Liver (tissue), 9 donors: ENCODE results near the gene RAB34. TPM values are rescaled to one million over a fixed set of nuclear protein-coding genes. Genes with fewer than 3 reads are reported as not detected.

ENCODE experiments used
- DNase-seq: peaks from one replicate; pipeline ENCODE4 v3.0.0-alpha.2; 2017; ENCODE audit warnings: low spot score
- H3K27ac ChIP-seq, 2 donors: one replicate each; pipeline ENCODE4 v1.7.0; 2013; ENCODE audit warnings: inconsistent platforms in 2 of 2, low read length in 2 of 2, control low read depth in 1 of 2, low read depth in 1 of 2, mild to moderate bottlenecking in 1 of 2
- H3K27me3 ChIP-seq, 4 donors: one replicate each; pipeline versions ENCODE4 v1.6.1 to v1.7.0; 2013; ENCODE audit warnings: low read length in 3 of 4, inconsistent platforms in 1 of 4, mild to moderate bottlenecking in 1 of 4, moderate library complexity in 1 of 4; ENCODE audit not compliant: control insufficient read depth in 4 of 4, insufficient read depth in 4 of 4
- H3K36me3 ChIP-seq, 4 donors: one replicate each; pipeline versions ENCODE4 v1.6.1 to v1.7.0; 2013; ENCODE audit warnings: low read length in 3 of 4, mild to moderate bottlenecking in 3 of 4, low read depth in 1 of 4, moderate library complexity in 1 of 4; ENCODE audit not compliant: control insufficient read depth in 4 of 4, insufficient read depth in 3 of 4
- H3K4me1 ChIP-seq, 4 donors: one replicate each; pipeline versions ENCODE4 v1.6.1 to v1.7.0; 2013; ENCODE audit warnings: low read length in 3 of 4, mild to moderate bottlenecking in 3 of 4, moderate library complexity in 1 of 4; ENCODE audit not compliant: control insufficient read depth in 4 of 4, insufficient read depth in 4 of 4
- H3K4me3 ChIP-seq, 3 donors: one replicate each; pipeline versions ENCODE4 v1.6.1 to v1.7.0; 2013; ENCODE audit warnings: low read length in 3 of 3, control low read depth in 1 of 3, low read depth in 1 of 3, mild to moderate bottlenecking in 1 of 3
- H3K9ac ChIP-seq, 2 donors: one replicate each; pipeline ENCODE4 v1.7.0; 2013; ENCODE audit warnings: low read length in 2 of 2, mild to moderate bottlenecking in 2 of 2, moderate library complexity in 2 of 2, control low read depth in 1 of 2, low read depth in 1 of 2
- H3K9me3 ChIP-seq, 4 donors: one replicate each; pipeline versions ENCODE4 v1.6.1 to v1.7.0; 2013; ENCODE audit warnings: low read length in 3 of 4; ENCODE audit not compliant: control insufficient read depth in 4 of 4
- EGR1 ChIP-seq, 2 donors: IDR thresholded peaks; 2 replicates each; pipeline ENCODE4 v1.6.1; 2016 to 2018; ENCODE audit warnings: antibody characterized with exemption in 2 of 2, low read depth in 2 of 2
- FOXA1 ChIP-seq: IDR thresholded peaks from 2 replicates; pipeline ENCODE4 v1.6.1; 2016; ENCODE audit warnings: antibody characterized with exemption
- FOXA2 ChIP-seq: IDR thresholded peaks from 2 replicates; pipeline ENCODE4 v1.6.1; 2016; ENCODE audit warnings: antibody characterized with exemption
- GABPA ChIP-seq, 2 donors: IDR thresholded peaks in 1 of 2; conservative IDR thresholded peaks in 1 of 2; 2 replicates each; pipeline ENCODE4 v1.6.1; 2016; ENCODE audit warnings: antibody characterized with exemption in 2 of 2, mild to moderate bottlenecking in 1 of 2, moderate library complexity in 1 of 2
- HNF4A ChIP-seq, 2 donors: conservative IDR thresholded peaks; 2 replicates each; pipeline ENCODE4 v1.6.1; 2016; ENCODE audit warnings: antibody characterized with exemption in 2 of 2, mild to moderate bottlenecking in 2 of 2
- HNF4G ChIP-seq: IDR thresholded peaks from 2 replicates; pipeline ENCODE4 v1.6.1; 2016; ENCODE audit warnings: antibody characterized with exemption
- JUND ChIP-seq, 2 donors: IDR thresholded peaks; 2 replicates each; pipeline ENCODE4 v1.6.1; 2016; ENCODE audit warnings: antibody characterized with exemption in 2 of 2
- NR2F2 ChIP-seq: IDR thresholded peaks from 2 replicates; pipeline ENCODE4 v1.6.1; 2016; ENCODE audit warnings: antibody characterized with exemption
- RAD21 ChIP-seq, 2 donors: IDR thresholded peaks; 2 replicates each; pipeline ENCODE4 v1.6.1; 2016; ENCODE audit warnings: antibody characterized with exemption in 2 of 2, mild to moderate bottlenecking in 2 of 2
- RXRA ChIP-seq, 2 donors: IDR thresholded peaks; 2 replicates each; pipeline ENCODE4 v1.6.1; 2017 to 2018; ENCODE audit warnings: antibody characterized with exemption in 2 of 2, mild to moderate bottlenecking in 1 of 2
- SP1 ChIP-seq: IDR thresholded peaks from 2 replicates; pipeline ENCODE4 v1.6.1; 2018; ENCODE audit warnings: antibody characterized with exemption, mild to moderate bottlenecking
- TAF1 ChIP-seq: conservative IDR thresholded peaks from 2 replicates; pipeline ENCODE4 v1.6.1; 2016; ENCODE audit warnings: antibody characterized with exemption, mild to moderate bottlenecking
- YY1 ChIP-seq: IDR thresholded peaks from 2 replicates; pipeline ENCODE4 v1.6.1; 2016; ENCODE audit warnings: antibody characterized with exemption, mild to moderate bottlenecking
- ZBTB33 ChIP-seq: IDR thresholded peaks from 2 replicates; pipeline ENCODE4 v1.6.1; 2016; ENCODE audit warnings: antibody characterized with exemption
- whole genome bisulfite sequencing: extraction: QIAGEN DNeasy Blood & Tissue Kit; methylation state at CpG from one replicate; pipeline ENCODE4 v1.1.7; 2013; 5-methylcytosine and 5-hydroxymethylcytosine counted together
- polyA plus RNA-seq, 2 donors: library from polyadenylated mRNA; stranded (reverse) in 1 of 2; unstranded in 1 of 2; fragments of 200-250 nt in 1 of 2; fragments of >200 nt in 1 of 2; fragmentation: Nextera tagmentation in 1 of 2; extraction: Ambion mirVana in 1 of 2; gene quantifications; one replicate each; pipeline versions ENCODE4 v1.2.1 to v1.2.3, GENCODE V29; 2013 to 2015
- total RNA-seq, 2 donors: library from RNA; depleted of rRNA; stranded (reverse); fragments of >200 nt; gene quantifications; one replicate each; pipeline ENCODE4 v1.2.3, GENCODE V29; 2014
- TF ChIP-seq, protein P1 (sequence below): IDR thresholded peaks from 2 replicates; pipeline ENCODE4 v1.6.1; 2016; ENCODE audit warnings: antibody characterized with exemption
- TF ChIP-seq, protein P2 (sequence below): IDR thresholded peaks from 2 replicates; pipeline ENCODE4 v1.6.1; 2016; ENCODE audit warnings: antibody characterized with exemption, mild to moderate bottlenecking
- TF ChIP-seq, protein P3 (sequence below): fragments of 150-350 bp; IDR thresholded peaks from 2 replicates; pipeline ENCODE4 v1.5.1; 2017; ENCODE audit warnings: improper control_type of control experiment, low read depth, low read length; ENCODE audit not compliant: missing input control
- TF ChIP-seq, protein P4 (sequence below): IDR thresholded peaks from 2 replicates; pipeline ENCODE4 v1.6.1; 2016; ENCODE audit warnings: antibody characterized with exemption
- donor health status: healthy.
- donor health status: healthy.
- donor health status: healthy.
- donor health status: healthy.
- donor health status: healthy.

Gene RAB34
- total and polyA plus RNA-seq, 4 donors, result 4.5 to 14.3 (median 7.6) TPM

GRCh38 chr17:28700278-28700677 is 17.4 kb downstream of the RAB34 start:
- Histone ChIP-seq H3K4me3 (no peak overlapping the region), H3K9ac (no peak overlapping the region), H3K9me3 (no peaks in the 10 kb centered on the region), H3K27me3 (no peaks in the 10 kb centered on the region), H3K36me3 (peaks cover 17 to 87% (median 61%) of the 10 kb centered on the region in 4 donors), H3K4me1 (peaks cover 4 to 20% (median 16%) of the 10 kb centered on the region in 4 donors), H3K27ac (no peak overlapping the region)
- TF ChIP-seq EGR1 (IDR thresholded peaks at IDR 0.05; ENCODE audit: low read depth in 2 of 2) (no peak), FOXA2 (no peak), YY1 (no peak), TAF1 (no peak), FOXA1 (no peak), GABPA (IDR thresholded peaks at IDR 0.05 in 1 of 2, conservative IDR thresholded peaks at IDR 0.05 in 1 of 2) (no peak), RXRA (IDR thresholded peaks at IDR 0.05) (no peak), HNF4G (no peak), NR2F2 (no peak), ZBTB33 (no peak), RAD21 (IDR thresholded peaks at IDR 0.05) (no peak), SP1 (no peak), HNF4A (conservative IDR thresholded peaks at IDR 0.05) (no peak), JUND (IDR thresholded peaks at IDR 0.05) (no peak)
- TF ChIP-seq, protein P1, sequence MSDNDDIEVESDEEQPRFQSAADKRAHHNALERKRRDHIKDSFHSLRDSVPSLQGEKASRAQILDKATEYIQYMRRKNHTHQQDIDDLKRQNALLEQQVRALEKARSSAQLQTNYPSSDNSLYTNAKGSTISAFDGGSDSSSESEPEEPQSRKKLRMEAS, result no peak
- TF ChIP-seq, protein P2, sequence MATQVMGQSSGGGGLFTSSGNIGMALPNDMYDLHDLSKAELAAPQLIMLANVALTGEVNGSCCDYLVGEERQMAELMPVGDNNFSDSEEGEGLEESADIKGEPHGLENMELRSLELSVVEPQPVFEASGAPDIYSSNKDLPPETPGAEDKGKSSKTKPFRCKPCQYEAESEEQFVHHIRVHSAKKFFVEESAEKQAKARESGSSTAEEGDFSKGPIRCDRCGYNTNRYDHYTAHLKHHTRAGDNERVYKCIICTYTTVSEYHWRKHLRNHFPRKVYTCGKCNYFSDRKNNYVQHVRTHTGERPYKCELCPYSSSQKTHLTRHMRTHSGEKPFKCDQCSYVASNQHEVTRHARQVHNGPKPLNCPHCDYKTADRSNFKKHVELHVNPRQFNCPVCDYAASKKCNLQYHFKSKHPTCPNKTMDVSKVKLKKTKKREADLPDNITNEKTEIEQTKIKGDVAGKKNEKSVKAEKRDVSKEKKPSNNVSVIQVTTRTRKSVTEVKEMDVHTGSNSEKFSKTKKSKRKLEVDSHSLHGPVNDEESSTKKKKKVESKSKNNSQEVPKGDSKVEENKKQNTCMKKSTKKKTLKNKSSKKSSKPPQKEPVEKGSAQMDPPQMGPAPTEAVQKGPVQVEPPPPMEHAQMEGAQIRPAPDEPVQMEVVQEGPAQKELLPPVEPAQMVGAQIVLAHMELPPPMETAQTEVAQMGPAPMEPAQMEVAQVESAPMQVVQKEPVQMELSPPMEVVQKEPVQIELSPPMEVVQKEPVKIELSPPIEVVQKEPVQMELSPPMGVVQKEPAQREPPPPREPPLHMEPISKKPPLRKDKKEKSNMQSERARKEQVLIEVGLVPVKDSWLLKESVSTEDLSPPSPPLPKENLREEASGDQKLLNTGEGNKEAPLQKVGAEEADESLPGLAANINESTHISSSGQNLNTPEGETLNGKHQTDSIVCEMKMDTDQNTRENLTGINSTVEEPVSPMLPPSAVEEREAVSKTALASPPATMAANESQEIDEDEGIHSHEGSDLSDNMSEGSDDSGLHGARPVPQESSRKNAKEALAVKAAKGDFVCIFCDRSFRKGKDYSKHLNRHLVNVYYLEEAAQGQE, result no peak
- TF ChIP-seq, protein P3, sequence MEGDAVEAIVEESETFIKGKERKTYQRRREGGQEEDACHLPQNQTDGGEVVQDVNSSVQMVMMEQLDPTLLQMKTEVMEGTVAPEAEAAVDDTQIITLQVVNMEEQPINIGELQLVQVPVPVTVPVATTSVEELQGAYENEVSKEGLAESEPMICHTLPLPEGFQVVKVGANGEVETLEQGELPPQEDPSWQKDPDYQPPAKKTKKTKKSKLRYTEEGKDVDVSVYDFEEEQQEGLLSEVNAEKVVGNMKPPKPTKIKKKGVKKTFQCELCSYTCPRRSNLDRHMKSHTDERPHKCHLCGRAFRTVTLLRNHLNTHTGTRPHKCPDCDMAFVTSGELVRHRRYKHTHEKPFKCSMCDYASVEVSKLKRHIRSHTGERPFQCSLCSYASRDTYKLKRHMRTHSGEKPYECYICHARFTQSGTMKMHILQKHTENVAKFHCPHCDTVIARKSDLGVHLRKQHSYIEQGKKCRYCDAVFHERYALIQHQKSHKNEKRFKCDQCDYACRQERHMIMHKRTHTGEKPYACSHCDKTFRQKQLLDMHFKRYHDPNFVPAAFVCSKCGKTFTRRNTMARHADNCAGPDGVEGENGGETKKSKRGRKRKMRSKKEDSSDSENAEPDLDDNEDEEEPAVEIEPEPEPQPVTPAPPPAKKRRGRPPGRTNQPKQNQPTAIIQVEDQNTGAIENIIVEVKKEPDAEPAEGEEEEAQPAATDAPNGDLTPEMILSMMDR, result no peak
- TF ChIP-seq, protein P4, sequence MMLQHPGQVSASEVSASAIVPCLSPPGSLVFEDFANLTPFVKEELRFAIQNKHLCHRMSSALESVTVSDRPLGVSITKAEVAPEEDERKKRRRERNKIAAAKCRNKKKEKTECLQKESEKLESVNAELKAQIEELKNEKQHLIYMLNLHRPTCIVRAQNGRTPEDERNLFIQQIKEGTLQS, result no peak
- no peak for DNase-seq
- WGBS, result 84% methylated on average over 8 of the region's 8 CpGs
